Stimulated activated naive CD8-positive, alpha-beta T cell treated with anti-CD3 and anti-CD28 coated beads, Interleukin-15, Interleukin-2, amounts not matched to agents 100 U/mL and 50 U/mL, for 24 hours (primary cell): Measurements from ENCODE around the gene LNPK.
A peak's percentile ranks its signal among the peaks of the same experiment; 100 is the strongest.
"Not testable (repeated sequence)": the region's sequence is repeated elsewhere in the genome, so short reads cannot be mapped to it uniquely, and the experiment has no call there.

Experiments used
- ATAC-seq: fragments of 150-1000 bp; cut with Tn5 transposase; one replicate; pipeline ENCODE4 v1.10.0; 2021
- DNase-seq: peaks from one replicate; pipeline ENCODE4 v3.0.0; 2021

Gene LNPK, protein sequence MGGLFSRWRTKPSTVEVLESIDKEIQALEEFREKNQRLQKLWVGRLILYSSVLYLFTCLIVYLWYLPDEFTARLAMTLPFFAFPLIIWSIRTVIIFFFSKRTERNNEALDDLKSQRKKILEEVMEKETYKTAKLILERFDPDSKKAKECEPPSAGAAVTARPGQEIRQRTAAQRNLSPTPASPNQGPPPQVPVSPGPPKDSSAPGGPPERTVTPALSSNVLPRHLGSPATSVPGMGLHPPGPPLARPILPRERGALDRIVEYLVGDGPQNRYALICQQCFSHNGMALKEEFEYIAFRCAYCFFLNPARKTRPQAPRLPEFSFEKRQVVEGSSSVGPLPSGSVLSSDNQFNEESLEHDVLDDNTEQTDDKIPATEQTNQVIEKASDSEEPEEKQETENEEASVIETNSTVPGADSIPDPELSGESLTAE

DNA sequence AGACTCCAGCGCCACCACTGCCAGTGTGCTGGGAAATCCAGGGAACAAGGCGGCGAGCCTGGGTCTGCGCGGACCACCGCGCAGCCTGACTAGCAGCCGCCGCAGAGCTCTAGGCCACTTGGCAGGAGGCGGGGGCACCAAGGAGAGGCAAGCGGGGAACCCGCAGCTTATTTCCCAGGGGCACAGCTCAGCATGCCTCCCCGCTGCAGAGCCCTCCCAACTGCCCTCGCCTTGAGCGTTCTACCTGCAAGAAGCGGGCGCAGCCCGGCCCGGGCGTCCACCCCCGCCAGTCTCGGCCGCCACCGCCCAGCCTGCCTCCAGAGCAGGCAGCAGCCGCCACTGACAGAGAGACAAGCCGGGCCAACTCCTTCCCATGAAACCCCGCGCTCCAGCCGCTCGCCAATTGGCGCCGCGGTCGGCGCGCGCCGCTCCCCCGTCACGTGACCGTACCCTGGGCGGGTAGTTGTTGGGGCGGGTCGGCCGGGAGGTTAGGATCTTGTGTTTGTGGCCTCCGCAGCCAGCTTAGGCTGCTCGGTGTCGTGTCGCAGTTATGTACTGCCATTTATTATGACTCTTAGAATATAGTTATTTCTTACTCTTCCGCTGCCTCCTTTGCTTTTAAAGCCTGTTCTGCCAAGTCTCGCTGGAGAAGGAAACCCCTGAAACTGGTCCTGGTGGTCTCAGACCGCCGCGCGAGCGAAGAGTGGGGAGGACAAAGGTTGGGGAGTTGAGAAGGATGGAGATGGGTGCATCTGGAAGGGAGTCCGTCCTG lies at the start of gene LNPK:
TSS of gene LNPK (minus strand) at position 352 of the 772 bp plus-strand sequence. CDS start 6,683 bp downstream, outside the sequence.
- DNase-seq (peak; percentile 92), ATAC-seq (peak; percentile 93)

DNA sequence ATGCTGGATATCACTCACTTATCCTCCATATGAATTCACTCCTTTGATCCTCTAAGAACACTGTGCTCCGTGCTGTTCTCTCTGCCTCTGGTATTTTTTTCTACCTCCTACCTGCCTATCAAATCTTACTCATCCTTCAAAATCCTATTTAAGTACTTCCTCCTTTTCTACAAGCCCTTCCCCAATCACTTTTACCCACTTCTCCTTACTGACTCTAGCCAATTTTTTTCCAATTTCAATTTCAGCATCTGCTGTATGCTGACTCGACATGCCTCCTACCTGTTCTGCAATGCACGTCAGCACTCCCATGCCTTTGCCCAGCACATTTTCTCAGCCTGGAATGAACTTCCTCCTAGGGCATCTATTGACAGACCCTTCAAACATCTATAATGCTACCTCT lies 37.3 kb upstream of the LNPK start:
- no peak for DNase-seq
- no peak for ATAC-seq

DNA sequence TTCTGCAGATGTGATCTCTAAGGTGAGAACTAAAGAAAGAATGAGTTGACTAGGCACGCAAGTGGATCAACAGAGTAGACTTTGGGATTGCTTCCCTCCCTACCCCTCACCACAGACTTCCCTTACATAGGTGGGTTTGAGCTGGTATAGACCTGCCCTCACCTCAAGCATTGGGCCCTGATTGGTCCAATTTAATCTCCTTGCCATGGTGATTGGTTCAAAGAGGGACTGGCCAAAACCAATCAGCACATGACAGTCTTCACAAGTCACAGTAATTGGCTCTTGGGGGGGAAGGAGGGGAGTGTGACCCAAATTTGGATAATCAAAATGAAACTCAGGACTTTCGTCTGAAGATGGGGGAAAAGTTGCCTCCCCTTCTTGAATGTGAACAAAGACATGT lies 36.6 kb upstream of the LNPK start:
- no peak for DNase-seq
- ATAC-seq: no peak

DNA sequence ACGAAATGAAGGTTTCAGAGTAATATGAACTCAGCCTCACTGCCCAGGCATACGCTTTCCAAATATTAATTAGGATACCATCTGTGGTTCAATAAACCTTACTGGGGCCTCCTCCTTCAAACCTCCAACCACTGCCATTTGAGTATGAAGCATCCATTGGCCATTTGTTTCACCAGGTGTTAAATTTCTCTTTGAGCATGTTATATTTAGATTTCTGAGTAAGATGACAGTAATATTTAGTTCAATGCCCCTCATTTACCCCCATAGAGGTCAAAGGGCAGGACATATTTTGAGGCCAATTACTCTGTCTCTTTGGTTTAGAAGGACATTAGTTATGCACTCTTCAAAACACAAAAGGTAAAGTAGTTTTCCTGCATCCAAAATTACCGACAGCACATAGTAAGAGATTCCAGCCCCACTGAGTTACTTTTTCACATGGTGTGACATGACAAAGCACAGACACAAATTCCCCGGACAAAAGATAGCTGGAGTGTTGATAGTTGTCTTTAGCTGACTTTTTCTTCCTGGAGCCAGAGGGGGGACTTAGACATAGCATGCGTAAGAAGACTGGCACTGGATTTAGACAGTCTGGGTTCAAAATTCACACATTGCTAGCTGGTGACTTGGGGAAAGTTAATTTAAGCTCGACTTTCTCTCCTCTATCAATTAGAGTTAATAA lies 33.1 kb upstream of the LNPK start:
- DNase-seq (no peak), ATAC-seq (no peak)

DNA sequence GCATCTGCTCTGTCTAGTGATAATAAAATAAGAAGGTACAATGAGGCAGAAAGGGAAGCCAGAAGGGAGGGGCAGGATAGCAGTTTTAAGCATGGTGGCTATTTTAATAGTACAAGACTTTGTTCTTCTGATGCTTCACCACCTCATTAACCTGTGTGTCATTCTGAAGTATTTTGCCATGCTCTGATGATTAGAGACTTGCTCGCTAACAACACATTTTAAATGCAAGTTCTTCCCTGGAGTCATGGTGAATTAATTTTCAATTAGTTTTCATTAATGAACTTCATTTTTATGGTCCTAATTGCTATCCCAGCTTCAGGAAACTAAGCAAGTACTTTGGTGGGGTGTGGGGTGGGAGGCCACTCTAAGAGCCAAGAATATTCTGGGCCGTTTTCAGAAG lies 25.7 kb upstream of the LNPK start:
- ATAC-seq: no peak
- no peak for DNase-seq

DNA sequence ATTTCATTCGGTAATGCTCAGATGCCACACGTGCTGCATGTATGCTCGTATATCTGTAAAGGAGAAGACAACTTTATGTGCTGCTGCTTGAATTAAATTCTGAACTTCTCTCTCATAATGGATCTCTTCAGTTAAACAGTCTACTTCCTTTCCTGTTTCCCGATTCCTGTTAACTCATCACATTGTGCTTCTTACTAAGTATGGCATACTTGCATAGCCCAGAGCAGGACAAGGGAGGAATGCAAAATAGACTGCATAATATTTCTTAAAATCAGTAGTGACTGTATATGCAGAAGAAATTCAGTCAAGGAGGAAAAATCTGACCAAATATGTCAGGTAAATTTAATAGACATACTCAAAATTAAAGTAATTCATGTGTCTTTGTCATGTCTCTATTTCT lies 23.9 kb upstream of the LNPK start:
- ATAC-seq (no peak), DNase-seq (no peak)

DNA sequence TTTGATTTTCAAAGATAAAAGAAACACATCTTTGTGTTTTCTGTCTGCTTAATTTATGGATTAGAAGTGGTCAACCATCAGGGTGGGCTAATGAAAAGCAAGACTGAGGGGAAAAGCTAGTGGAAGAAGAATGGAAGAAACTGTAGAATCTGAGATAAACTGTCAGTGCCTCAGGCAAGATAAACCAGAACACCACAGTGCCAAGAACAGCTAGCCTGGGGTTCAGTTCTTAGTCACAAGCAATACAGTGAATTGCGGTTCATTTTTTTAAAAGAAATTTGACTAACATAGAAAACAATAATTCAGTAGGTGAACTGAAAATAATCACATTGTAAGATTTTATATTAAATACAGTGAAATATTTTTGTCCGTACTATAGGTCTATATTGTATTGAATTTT lies 22.0 kb upstream of the LNPK start:
- DNase-seq: no peak
- no peak for ATAC-seq

DNA sequence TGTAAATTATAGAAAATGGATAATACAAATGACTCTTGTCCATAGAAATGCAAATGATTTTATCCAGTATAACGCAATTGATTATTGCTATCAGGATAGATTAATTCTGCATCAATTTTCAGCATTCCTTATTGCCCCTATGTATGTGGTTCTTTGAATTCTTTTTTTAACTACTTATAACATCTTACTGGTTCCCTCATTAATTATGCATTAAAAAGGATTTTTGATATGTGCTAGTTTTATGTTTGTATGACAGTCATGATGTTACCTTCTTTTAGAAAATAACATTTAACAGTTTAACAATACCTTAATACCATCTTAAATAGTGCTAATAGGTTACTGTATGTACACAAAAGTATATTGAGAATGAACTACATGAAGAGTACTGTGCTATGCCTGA lies 20.0 kb upstream of the LNPK start:
- DNase-seq (no peak), ATAC-seq (no peak)

DNA sequence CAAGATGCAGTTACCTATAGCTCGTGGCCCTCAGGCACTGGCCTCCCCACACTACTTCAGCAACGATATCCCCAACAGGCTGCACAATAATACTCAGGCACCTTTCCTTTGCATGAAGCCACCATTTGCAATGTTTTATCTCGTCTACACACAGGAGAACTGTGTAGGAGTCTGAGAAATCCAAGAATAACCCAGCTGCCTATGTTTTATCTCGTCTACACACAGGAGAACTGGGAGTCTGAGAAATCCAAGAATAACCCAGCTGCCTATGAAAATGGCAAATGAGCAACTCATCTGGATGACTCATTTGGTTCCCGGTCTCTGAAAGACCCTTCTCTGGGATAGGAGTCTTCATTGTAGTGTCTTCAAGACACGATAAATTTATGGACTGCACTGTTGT lies 18.3 kb upstream of the LNPK start:
- no peak for ATAC-seq

DNA sequence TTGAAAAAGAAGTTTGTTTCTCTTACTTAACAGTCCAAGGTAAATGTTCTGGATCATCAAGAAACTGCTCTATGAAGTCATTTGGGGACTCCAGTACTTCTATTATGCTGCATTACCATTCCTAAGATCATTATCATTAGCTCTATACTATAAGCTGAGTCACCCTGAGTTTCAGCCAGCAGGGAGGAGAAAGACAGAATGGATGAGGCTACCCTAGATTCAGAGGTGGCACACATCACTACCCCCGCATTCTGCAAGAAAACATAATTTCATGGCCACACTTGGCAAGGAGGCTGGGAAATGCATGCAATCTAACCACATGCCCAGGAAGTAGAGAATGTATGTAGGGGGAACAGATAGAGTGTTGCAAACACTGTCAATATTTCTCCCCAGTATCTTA lies 16.6 kb upstream of the LNPK start:
- DNase-seq (no peak), ATAC-seq (no peak)

More for the DNA sequence above, 18.3 kb upstream of the LNPK start:
- no peak for DNase-seq

DNA sequence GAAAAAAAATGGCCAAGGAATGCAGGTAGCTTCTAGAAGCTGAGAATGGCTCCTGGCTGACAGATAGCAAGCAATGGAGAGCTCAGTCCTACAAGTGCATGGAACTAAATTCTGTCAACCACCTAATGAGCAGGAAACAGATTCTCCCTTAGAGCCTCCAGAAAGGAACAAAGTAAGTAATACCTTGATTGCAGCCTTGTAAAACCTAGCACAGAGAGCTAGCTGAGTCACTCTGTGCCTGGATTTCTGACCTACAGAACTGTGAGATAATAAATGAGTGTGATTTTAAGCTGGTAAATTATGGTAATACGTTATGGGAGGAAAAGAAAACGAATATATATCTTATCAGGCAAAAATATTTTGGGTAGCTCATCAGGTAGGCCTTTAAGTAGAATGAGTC lies 7.4 kb upstream of the LNPK start:
- no peak for ATAC-seq

DNA sequence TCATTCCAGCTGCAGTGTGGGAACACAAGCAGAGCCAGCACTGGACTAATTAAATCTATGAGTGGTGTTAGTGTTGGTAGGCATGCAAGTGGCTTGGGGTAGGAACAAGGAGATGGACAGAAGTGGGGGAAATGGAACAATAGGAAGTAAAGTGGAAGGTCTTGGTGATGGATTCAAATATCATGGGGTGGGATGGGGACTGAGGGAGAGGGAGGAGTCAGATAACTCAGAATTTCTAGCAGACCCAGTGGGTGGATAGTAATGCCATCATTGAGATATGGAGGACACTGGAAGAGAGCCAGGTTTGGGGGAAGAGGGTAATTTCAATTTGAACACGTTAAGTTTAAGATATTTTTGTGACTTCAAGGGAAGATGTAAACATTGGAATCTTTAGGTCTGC lies 2.9 kb upstream of the LNPK start:
- ATAC-seq (no peak), DNase-seq (no peak)

More for the DNA sequence above, 7.4 kb upstream of the LNPK start:
- DNase-seq: no peak

DNA sequence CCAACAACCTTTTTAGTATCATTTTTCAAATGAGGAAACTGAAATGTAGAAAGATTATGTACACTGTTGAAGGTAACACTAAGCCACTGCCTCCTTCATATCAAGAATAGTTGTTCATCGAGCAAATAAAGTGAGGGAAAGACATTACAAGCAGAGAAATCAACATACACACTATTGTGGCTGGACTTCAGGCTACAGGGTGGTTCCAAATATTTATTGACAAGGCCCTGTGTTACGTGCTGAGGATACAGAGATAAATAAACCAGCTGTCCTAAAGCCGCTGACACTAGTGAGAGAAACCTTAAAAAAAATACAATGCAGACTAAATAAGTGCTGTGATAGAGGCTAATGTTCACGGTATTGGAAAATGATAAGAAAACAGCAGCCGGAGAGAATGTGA lies 1.9 kb upstream of the LNPK start:
- ATAC-seq: no peak
- DNase-seq: no peak

DNA sequence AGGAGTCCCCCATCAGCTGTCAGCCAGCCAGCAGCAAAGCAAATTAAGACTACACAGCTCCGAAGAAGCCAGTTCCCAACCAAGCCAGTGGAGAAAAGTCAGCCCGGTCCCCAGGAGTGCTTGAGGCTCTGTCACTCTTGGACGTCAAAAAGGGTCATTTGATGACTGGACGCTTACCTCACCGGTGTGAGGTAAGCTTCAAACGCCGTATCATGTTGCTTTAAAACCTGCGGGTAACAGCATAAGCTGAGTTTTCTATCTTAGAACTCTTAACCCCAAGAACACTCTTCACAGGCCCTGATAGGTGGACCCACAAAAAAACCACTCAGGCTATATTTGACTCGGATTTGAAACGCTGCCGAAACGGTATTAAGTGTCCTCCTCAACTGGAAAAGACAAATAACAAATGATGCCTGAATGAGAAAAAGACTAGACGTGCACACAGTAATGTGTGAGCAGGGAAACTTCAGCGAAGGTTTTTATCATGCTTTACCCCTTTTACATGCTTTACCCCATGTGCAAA lies 682 bp upstream of the LNPK start:
- no peak for ATAC-seq
- no peak for DNase-seq

DNA sequence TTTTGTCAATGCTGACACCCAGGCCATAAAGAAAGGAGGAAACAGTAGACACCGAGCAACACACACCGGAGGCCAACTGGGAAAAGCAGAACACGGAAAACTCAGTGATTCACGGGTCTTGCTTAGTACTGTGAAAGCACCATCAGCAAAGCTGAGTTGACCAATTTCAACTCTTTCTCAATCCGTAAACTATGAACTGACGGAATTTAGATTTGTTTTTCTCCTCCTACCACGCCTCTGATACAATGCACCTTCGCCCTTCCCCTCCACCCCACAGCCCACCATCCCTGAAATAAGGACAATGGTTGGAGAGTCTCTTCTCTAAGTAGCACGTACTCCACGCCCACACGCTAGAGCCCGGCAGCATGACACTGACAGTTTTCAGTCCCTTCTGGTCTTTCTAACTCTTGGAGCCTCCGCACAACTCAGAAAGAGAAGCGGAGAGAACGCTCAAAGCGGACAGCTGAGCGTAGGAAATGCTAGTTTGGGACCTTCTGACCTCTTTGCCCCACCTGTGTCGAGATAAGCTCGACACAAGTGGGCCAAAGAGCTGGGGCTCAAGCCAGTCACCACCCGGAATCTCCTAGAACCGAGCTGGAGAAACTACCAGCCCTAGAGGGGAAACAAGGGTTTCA lies 669 bp downstream of the LNPK start:
- ATAC-seq: peak; percentile 47
- peak; percentile 64 for DNase-seq

DNA sequence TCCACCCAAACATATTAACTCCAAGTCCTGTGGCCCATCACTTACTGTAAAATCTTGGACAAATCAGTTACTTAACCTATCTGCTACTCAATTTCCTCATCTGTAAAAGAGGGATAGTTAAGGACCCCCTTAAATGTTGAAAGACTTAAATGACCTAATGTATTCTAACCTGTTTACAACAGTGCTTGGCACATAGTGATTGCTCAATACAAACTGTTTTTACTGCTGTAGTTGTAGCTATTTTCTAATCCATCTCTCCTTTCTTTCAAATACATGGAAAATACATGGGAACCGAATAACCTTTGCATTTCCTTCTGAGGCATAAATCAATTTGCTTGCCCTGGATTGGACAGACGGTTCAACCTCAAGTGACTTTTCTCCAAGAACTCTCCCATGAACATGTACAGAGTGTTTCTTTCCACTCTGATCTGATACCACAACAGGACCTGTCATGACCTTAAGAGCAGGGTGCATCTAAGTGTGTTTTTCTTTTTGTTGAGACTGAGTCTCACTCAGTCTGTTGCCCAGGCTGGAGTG lies 2.7 kb downstream of the LNPK start:
- DNase-seq (no peak), ATAC-seq (no peak)

DNA sequence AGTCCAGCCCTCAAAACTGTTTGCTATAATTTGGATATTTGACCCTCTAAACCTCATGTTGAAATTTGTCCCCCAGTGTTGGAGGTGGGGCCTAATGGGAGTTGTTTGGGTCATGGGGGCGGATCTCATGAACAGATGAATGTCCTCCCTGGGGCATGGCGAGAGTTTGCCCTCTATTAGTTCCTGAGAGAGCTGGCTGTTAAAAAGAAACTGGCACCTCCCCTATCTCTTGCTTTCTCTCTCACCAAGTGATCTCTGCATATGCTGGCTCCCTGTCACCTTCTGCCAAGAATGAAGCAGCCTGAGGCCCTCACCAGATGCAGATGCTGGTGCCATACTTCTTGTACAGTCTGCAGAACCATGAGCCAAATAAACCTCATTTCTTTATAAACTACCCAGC lies 12.0 kb downstream of the LNPK start:
- ATAC-seq: no peak
- no peak for DNase-seq

DNA sequence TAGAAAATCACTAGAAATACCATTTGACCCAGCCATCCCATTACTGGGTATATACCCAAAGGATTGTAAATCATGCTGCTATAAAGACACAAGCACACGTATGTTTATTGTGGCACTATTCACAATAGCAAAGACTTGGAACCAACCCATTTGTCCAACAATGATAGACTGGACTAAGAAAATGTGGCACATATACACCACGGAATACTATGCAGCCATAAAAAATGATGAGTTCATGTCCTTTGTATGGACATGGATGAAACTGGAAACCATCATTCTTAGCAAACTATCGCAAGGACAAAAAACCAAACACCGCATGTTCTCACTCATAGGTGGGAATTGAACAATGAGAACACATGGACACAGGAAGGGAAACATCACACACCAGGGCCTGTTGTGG lies 14.9 kb downstream of the LNPK start:
- DNase-seq, ATAC-seq: not testable (repeated sequence)

DNA sequence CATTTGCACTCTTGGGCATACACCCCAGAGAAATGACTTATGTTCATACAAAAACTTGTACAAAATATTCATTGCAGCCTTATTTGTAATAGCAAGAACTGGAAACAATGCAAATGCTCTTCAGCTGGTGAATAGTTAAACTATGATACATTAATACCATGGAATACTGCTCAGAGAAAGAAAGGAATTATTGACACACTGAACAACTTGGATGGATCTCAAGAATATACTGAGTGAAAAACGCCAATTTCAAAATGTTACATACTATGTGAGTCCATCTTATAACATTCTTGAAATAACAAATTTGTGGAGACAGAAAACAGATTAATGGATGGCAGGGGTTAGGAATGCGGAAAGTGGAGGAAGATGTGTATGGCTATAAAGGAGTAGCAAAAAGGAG lies 17.2 kb downstream of the LNPK start:
- ATAC-seq (no peak), DNase-seq (no peak)

DNA sequence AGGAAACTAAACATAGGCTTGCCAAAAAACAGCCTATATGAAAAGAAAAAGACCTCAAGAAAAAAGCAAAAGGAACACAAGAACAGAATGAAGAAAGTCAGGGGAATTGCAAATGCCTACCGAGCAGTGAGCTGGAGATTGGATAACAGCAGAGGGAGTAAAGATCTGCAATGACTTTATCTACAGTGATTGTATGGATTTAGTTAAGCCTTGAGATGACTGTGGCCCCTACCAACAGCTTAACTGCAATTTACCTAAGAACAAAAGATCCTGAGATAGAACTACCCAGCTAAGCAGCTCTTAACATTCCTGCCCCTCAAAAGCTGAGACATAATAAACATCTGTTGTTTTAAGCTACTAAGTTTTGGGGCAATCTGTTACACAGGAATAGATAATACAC lies 20.5 kb downstream of the LNPK start:
- DNase-seq (no peak), ATAC-seq (no peak)

DNA sequence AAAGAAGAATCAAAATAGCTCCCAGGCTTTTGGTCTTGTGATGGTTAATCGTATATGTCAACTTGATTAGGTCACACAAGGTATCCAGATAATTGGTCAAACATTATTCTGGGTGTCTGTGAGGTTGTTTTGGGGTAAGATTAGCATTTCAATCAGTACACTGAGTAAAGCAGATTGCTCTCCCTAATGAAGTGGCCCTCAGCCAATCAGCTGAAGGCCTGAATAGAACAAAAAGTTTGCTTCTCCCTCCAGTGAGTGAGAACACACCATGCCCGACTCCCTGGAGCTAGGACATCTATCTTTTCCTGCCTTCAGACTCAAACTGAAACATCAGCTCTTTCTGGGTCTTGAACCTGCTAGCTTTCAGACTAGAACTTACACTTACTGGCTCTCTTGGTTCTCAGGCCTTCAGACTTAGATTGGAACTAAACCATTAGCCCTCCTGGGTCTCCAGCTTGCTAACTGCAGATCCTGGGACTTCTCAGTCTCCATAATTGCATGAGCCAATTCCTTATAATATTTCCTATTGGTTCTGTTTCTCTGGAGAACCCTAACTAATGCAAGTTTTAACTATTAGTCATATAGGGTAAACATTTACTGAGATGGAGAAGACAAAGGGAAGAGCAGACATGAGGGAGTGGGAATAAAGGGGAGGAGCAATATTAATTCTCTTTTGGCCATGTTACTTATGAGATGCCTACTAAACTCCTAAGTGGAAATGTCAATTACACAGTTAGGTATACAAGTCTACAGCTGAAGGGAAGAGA lies 25.5 kb downstream of the LNPK start:
- no peak for ATAC-seq
- no peak for DNase-seq
